H1 (cell line): ENCODE measurements around the gene AMPD3. TPM values are rescaled to one million over a fixed set of nuclear protein-coding genes. Genes with fewer than 3 reads are reported as not detected.

Source experiments
- BRCA1 ChIP-seq: IDR thresholded peaks from 2 replicates; pipeline ENCODE4 v1.6.1; 2012; ENCODE audit warnings: low read depth, low read length, improper control_type of control experiment
- HDAC2 ChIP-seq, 2 experiments: fragments of 300-600 bp in 1 of 2; sonication (generic) in 1 of 2; IDR thresholded peaks; 2 replicates each; pipeline ENCODE4 v1.6.1; 2011 to 2012; ENCODE audit warnings: low read depth in 2 of 2, low read length in 2 of 2, mild to moderate bottlenecking in 2 of 2, moderate library complexity in 2 of 2, borderline replicate concordance in 1 of 2, inconsistent platforms in 1 of 2
- JUN ChIP-seq: IDR thresholded peaks from 2 replicates; pipeline ENCODE4 v1.6.1; 2011; ENCODE audit warnings: low read depth, mild to moderate bottlenecking, improper control_type of control experiment, low read length
- PHF8 ChIP-seq: fragments of 200-600 bp; sonication (generic); conservative IDR thresholded peaks from 2 replicates; pipeline ENCODE4 v1.7.1; 2012; ENCODE audit warnings: low read depth, mild to moderate bottlenecking, inconsistent platforms, low read length, moderate library complexity
- SIRT6 ChIP-seq: IDR thresholded peaks from one replicate; pipeline ENCODE4 v1.7.1; 2012; ENCODE audit warnings: low read length, inconsistent platforms
- polyA plus RNA-seq, 7 experiments: library from polyadenylated mRNA; depleted of rRNA in 3 of 7; stranded (reverse) in 5 of 7; unstranded in 2 of 7; fragments of >200 nt in 5 of 7; fragments of 200-250 nt in 2 of 7; gene quantifications; 1 replicate in 5 of 7; 2 replicates in 1 of 7; 4 replicates in 1 of 7; pipeline versions ENCODE4 v1.2.1 to v1.2.3, GENCODE V29; 2011 to 2013; ENCODE audit warnings: missing spikeins in 2 of 7, mixed read lengths in 2 of 7
- total RNA-seq: library from RNA; stranded (reverse); fragmentation: NEBNext Ultra II Directional; extraction: Animal tissue kit (Norgen Biotek cat#: 25700); gene quantifications from 2 replicates; pipeline ENCODE4 v1.2.1, GENCODE V29; 2021

AMPD3 gene
- total and polyA plus RNA-seq, 2 of the 8 experiments (the other 6 are each of a cell fraction or from before 2014, with no cell fraction given), result 4.0 to 6.3 TPM

- TF ChIP-seq JUN (no peak), PHF8 (no peak), SIRT6 (no peak), HDAC2 (IDR thresholded peaks at IDR 0.05; ENCODE audit: borderline replicate concordance in 1 of 2, low read depth in 2 of 2, low read length in 2 of 2) (no peak), BRCA1 (no peak)
Observed at GRCh38 chr11:10439351-10439750, 15.7 kb upstream of the AMPD3 start (continued).
